H1 (cell line): Measurements from ENCODE around the gene SLC39A11. TPM values are rescaled to one million over a fixed set of nuclear protein-coding genes. Genes with fewer than 3 reads are reported as not detected.

Experiments
- CTCF ChIA-PET: fragments of 300-600 bp; sonication (Branson Sonifier 250); formaldehyde crosslinking; loops from one replicate; lab custom pipeline; 2021; ENCODE audit not compliant: partially characterized antibody; lab: Charles Lee
- POLR2A ChIA-PET: fragments of 300-600 bp; sonication (Branson Sonifier 250); formaldehyde crosslinking; loops from one replicate; lab custom pipeline; 2021; ENCODE audit warnings: inconsistent platforms; ENCODE audit not compliant: partially characterized antibody; lab: Charles Lee
- DNase-seq, 2 experiments: peaks; one replicate each; pipeline versions ENCODE4 v3.0.0 to v3.0.0-alpha.2; 2010 to 2022; ENCODE audit warnings: low spot score in 2 of 2, low read depth in 1 of 2, mixed read lengths in 1 of 2
- FAIRE-seq: peaks from 2 replicates; lab custom pipeline; 2011; peaks lifted over from hg19 to GRCh38; lab: Jason Lieb, UNC
- H2AFZ ChIP-seq: 2 replicates; pipeline ENCODE4 v1.8.1; 2012; ENCODE audit warnings: low read length, inconsistent platforms
- H2AK5ac ChIP-seq: 2 replicates; pipeline ENCODE4 v1.6.1; 2013; ENCODE audit warnings: low read depth, low read length
- H2BK120ac ChIP-seq: replicated peaks from 2 replicates; pipeline ENCODE3; 2013; ENCODE audit warnings: low read depth, low read length, inconsistent platforms
- H2BK12ac ChIP-seq: 2 replicates; pipeline ENCODE4 v1.6.1; 2013; ENCODE audit warnings: low read depth, low read length
- H2BK15ac ChIP-seq: 2 replicates; pipeline ENCODE4 v1.6.1; 2013; ENCODE audit warnings: low read length
- H2BK20ac ChIP-seq: 2 replicates; pipeline ENCODE4 v1.6.1; 2013; ENCODE audit warnings: low read length
- H2BK5ac ChIP-seq: 2 replicates; pipeline ENCODE4 v1.6.1; 2013; ENCODE audit warnings: low read depth, low read length
- H3K14ac ChIP-seq: 2 replicates; pipeline ENCODE4 v1.6.1; 2013; ENCODE audit warnings: inconsistent platforms; ENCODE audit not compliant: insufficient read length
- H3K18ac ChIP-seq: 2 replicates; pipeline ENCODE4 v1.6.1; 2013; ENCODE audit warnings: low read length; ENCODE audit errors: extremely low read depth
- H3K23ac ChIP-seq: 2 replicates; pipeline ENCODE4 v1.6.1; 2013; ENCODE audit warnings: inconsistent platforms; ENCODE audit not compliant: insufficient read length
- H3K23me2 ChIP-seq: 2 replicates; pipeline ENCODE4 v1.6.1; 2013; ENCODE audit warnings: low read depth, low read length
- H3K27ac ChIP-seq: 2 replicates; pipeline ENCODE4 v1.6.1; 2011; ENCODE audit warnings: low read depth, low read length, inconsistent platforms
- H3K27me3 ChIP-seq, 4 experiments: replicated peaks in 1 of 4; 1 replicate in 1 of 4; 2 replicates in 3 of 4; pipeline versions ENCODE4 v1.6.1 to v1.8.1; 2011 to 2013; ENCODE audit warnings: low read length in 3 of 4, mild to moderate bottlenecking in 3 of 4, inconsistent platforms in 2 of 4, mixed read lengths in 2 of 4, moderate library complexity in 1 of 4; ENCODE audit not compliant: control insufficient read depth in 3 of 4, insufficient read depth in 3 of 4; ENCODE audit errors: extremely low read depth in 1 of 4
- H3K36me3 ChIP-seq, 4 experiments: 2 replicates each; pipeline versions ENCODE4 v1.6.1 to v1.8.1; 2011 to 2013; ENCODE audit warnings: mild to moderate bottlenecking in 4 of 4, low read length in 3 of 4, moderate library complexity in 2 of 4, control low read depth in 1 of 4, inconsistent platforms in 1 of 4; ENCODE audit not compliant: insufficient read depth in 4 of 4, control insufficient read depth in 2 of 4
- H3K4ac ChIP-seq: replicated peaks from 2 replicates; pipeline ENCODE3; 2013; ENCODE audit warnings: low read length, low read depth, mixed read lengths, inconsistent platforms; ENCODE audit not compliant: insufficient read length
- H3K4me1 ChIP-seq, 4 experiments: replicated peaks in 1 of 4; 1 replicate in 1 of 4; 2 replicates in 3 of 4; pipeline versions ENCODE4 v1.6.1 to v1.8.1; 2011 to 2013; ENCODE audit warnings: low read length in 3 of 4, inconsistent platforms in 2 of 4, mixed read lengths in 1 of 4; ENCODE audit not compliant: insufficient read depth in 4 of 4, control insufficient read depth in 3 of 4
- H3K4me2 ChIP-seq, 2 experiments: 2 replicates each; pipeline versions ENCODE4 v1.6.1 to v1.8.1; 2011 to 2013; ENCODE audit warnings: low read depth in 2 of 2, low read length in 2 of 2, control low read depth in 1 of 2, inconsistent platforms in 1 of 2, mild to moderate bottlenecking in 1 of 2; ENCODE audit not compliant: insufficient read depth in 1 of 2
- H3K4me3 ChIP-seq, 4 experiments: fragments of 200-600, 300-600 bp in 1 of 4; sonication (generic), shearing (Covaris generic), sonication (Bioruptor Twin) in 1 of 4; 2 replicates each; pipeline versions ENCODE4 v1.5.1 to v1.8.1; 2011 to 2016; ENCODE audit warnings: low read length in 4 of 4, low read depth in 3 of 4, control low read depth in 2 of 4, inconsistent platforms in 2 of 4, mild to moderate bottlenecking in 2 of 4, mixed read lengths in 1 of 4, moderate library complexity in 1 of 4; ENCODE audit not compliant: insufficient read depth in 2 of 4; ENCODE audit errors: extremely low read depth in 1 of 4
- H3K56ac ChIP-seq: replicated peaks from 2 replicates; pipeline ENCODE3; 2013; ENCODE audit warnings: low read depth, mild to moderate bottlenecking, mixed read lengths, low read length, inconsistent platforms; ENCODE audit not compliant: insufficient read length
- H3K79me1 ChIP-seq: 2 replicates; pipeline ENCODE4 v1.6.1; 2013; ENCODE audit warnings: low read depth, low read length, control low read depth
- H3K79me2 ChIP-seq, 2 experiments: 2 replicates each; pipeline versions ENCODE4 v1.6.1 to v1.8.1; 2012 to 2013; ENCODE audit warnings: low read length in 2 of 2, mild to moderate bottlenecking in 2 of 2, inconsistent platforms in 1 of 2; ENCODE audit not compliant: insufficient read depth in 2 of 2, control insufficient read depth in 1 of 2
- H3K9ac ChIP-seq, 4 experiments: replicated peaks in 1 of 4; 1 replicate in 1 of 4; 2 replicates in 3 of 4; pipeline versions ENCODE4 v1.6.1 to v1.8.1; 2011 to 2013; ENCODE audit warnings: low read depth in 3 of 4, low read length in 3 of 4, control low read depth in 2 of 4, mild to moderate bottlenecking in 2 of 4, moderate library complexity in 2 of 4, inconsistent platforms in 1 of 4; ENCODE audit errors: extremely low read depth in 1 of 4
- H3K9me3 ChIP-seq, 2 experiments: 2 replicates each; pipeline versions ENCODE4 v1.6.1 to v1.8.1; 2012 to 2013; ENCODE audit warnings: mild to moderate bottlenecking in 2 of 2, moderate library complexity in 2 of 2, control low read depth in 1 of 2, inconsistent platforms in 1 of 2, low read depth in 1 of 2, low read length in 1 of 2, mixed read lengths in 1 of 2; ENCODE audit not compliant: insufficient read depth in 2 of 2
- H4K20me1 ChIP-seq, 2 experiments: replicated peaks in 1 of 2; 2 replicates each; pipeline versions ENCODE3 to v1.8.1; 2011 to 2013; ENCODE audit warnings: inconsistent platforms in 2 of 2, low read length in 2 of 2, mild to moderate bottlenecking in 1 of 2; ENCODE audit not compliant: insufficient read depth in 2 of 2, control insufficient read depth in 1 of 2
- H4K5ac ChIP-seq: 2 replicates; pipeline ENCODE4 v1.6.1; 2013; ENCODE audit warnings: low read length, low read depth, mixed read lengths, inconsistent platforms; ENCODE audit not compliant: insufficient read length
- H4K8ac ChIP-seq: 2 replicates; pipeline ENCODE4 v1.8.0; 2013; ENCODE audit warnings: mild to moderate bottlenecking, moderate library complexity, low read length, inconsistent platforms; ENCODE audit not compliant: insufficient read depth; ENCODE audit errors: extremely low read depth
- H4K91ac ChIP-seq: replicated peaks from 2 replicates; pipeline ENCODE3; 2013; ENCODE audit warnings: low read length, mixed read lengths, inconsistent platforms; ENCODE audit not compliant: insufficient read length
- CREB1 ChIP-seq: IDR thresholded peaks from 2 replicates; pipeline ENCODE4 v1.6.1; 2012; ENCODE audit warnings: inconsistent platforms
- FOSL1 ChIP-seq: IDR thresholded peaks from 2 replicates; pipeline ENCODE4 v1.6.1; 2011; ENCODE audit warnings: mild to moderate bottlenecking, low read depth, low read length, moderate library complexity; ENCODE audit not compliant: insufficient read depth
- GTF2F1 ChIP-seq: IDR thresholded peaks from 2 replicates; pipeline ENCODE4 v1.6.1; 2012; ENCODE audit warnings: low read depth, low read length, improper control_type of control experiment, borderline replicate concordance
- MAFK ChIP-seq: IDR thresholded peaks from 2 replicates; pipeline ENCODE4 v1.6.1; 2012; ENCODE audit warnings: low read depth, mild to moderate bottlenecking, improper control_type of control experiment, low read length
- RBBP5 ChIP-seq: IDR thresholded peaks from 2 replicates; pipeline ENCODE4 v1.7.1; 2012; ENCODE audit warnings: low read depth, mild to moderate bottlenecking, inconsistent platforms, low read length, moderate library complexity, borderline replicate concordance
- RFX5 ChIP-seq: IDR thresholded peaks from 2 replicates; pipeline ENCODE4 v1.6.1; 2011; ENCODE audit warnings: low read depth, low read length, improper control_type of control experiment, borderline replicate concordance
- RNF2 ChIP-seq: fragments of 200-900, 300-1000 bp; sonication (generic); IDR thresholded peaks from 2 replicates; pipeline ENCODE4 v1.7.1; 2016; ENCODE audit warnings: borderline replicate concordance, low read depth, mild to moderate bottlenecking, antibody characterized with exemption, low read length; ENCODE audit not compliant: poor library complexity, severe bottlenecking; ENCODE audit errors: missing control alignments
- SAP30 ChIP-seq: fragments of 300-600 bp; sonication (generic); IDR thresholded peaks from 2 replicates; pipeline ENCODE4 v1.7.1; 2012; ENCODE audit warnings: low read length, moderate library complexity, mild to moderate bottlenecking, inconsistent platforms; ENCODE audit not compliant: insufficient read depth, insufficient replicate concordance
- SIX5 ChIP-seq: IDR thresholded peaks from 2 replicates; pipeline ENCODE4 v1.6.1; 2011; ENCODE audit warnings: mild to moderate bottlenecking, low read depth, low read length
- TAF1 ChIP-seq: IDR thresholded peaks from 2 replicates; pipeline ENCODE4 v1.6.1; 2011; ENCODE audit warnings: mild to moderate bottlenecking, low read depth, low read length
- TAF7 ChIP-seq: optimal IDR thresholded peaks from 2 replicates; pipeline ENCODE3; 2011; ENCODE audit warnings: low read depth, mild to moderate bottlenecking, inconsistent platforms, low read length, moderate library complexity, borderline replicate concordance
- WGBS, 2 experiments: shearing (Covaris generic) in 1 of 2; methylation state at CpG; one replicate each; pipeline versions ENCODE4 v1.1.6 to v1.1.7; 2013 to 2015; ENCODE audit warnings: low lambda C conversion rate in 2 of 2, mixed read lengths in 2 of 2, inconsistent platforms in 1 of 2, low coverage in 1 of 2, missing lambda C conversion rate in 1 of 2; ENCODE audit not compliant: insufficient replicate concordance in 2 of 2, insufficient coverage in 1 of 2, insufficient read length in 1 of 2; ENCODE audit errors: extremely low coverage in 1 of 2, missing lambda C conversion rate in 1 of 2; 5-methylcytosine and 5-hydroxymethylcytosine counted together
- polyA plus RNA-seq, 7 experiments: library from polyadenylated mRNA; depleted of rRNA in 3 of 7; stranded (reverse) in 5 of 7; unstranded in 2 of 7; fragments of >200 nt in 5 of 7; fragments of 200-250 nt in 2 of 7; gene quantifications; 1 replicate in 5 of 7; 2 replicates in 1 of 7; 4 replicates in 1 of 7; pipeline versions ENCODE4 v1.2.1 to v1.2.3, GENCODE V29; 2011 to 2013; ENCODE audit warnings: missing spikeins in 2 of 7, mixed read lengths in 2 of 7
- total RNA-seq: library from RNA; stranded (reverse); fragmentation: NEBNext Ultra II Directional; extraction: Animal tissue kit (Norgen Biotek cat#: 25700); gene quantifications from 2 replicates; pipeline ENCODE4 v1.2.1, GENCODE V29; 2021
- TF ChIP-seq, protein P1 (sequence below): IDR thresholded peaks from 2 replicates; pipeline ENCODE4 v1.6.1; 2011; ENCODE audit warnings: low read length, improper control_type of control experiment

The SLC39A11 gene
- total and polyA plus RNA-seq, 2 of the 8 experiments (the other 6 are each of a cell fraction or from before 2014, with no cell fraction given) = 12.2 to 19.6 TPM

DNA sequence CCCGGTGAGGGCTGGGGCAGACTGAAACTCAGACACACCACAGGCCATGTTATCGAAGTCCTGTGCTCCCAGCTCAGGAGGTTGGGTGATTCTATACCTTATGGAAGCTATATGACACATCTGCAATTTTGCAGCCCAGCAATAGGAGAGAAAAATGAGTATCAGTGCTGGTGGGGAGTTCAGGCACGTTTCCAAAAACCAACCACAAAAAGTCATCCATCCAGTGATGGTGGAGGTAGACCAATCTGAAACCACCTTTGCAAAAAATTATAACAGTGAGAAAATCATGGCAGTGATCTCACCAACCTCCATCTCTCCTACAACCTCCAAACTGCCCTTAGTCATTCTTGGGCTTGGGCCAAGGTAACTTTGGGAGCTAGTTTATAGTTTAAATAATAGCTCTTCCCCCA is 327.9 kb downstream of the SLC39A11 start:
- Histone ChIP-seq H2BK12ac (no peak overlapping the region), H3K9ac (no peak overlapping the region), H2AFZ (no peak overlapping the region), H3K79me2 (no peaks in the 10 kb centered on the region), H2BK15ac (no peak overlapping the region), H3K27ac (no peak overlapping the region), H3K14ac (no peak overlapping the region), H2BK5ac (no peak overlapping the region), H3K27me3 (peaks cover 0 to 6% (median 4%) of the 10 kb centered on the region in 4 experiments; a peak in 5 of 7 replicates), H4K91ac (no peak overlapping the region), H2BK120ac (no peak overlapping the region), H3K9me3 (peaks cover 10 to 18% of the 10 kb centered on the region in 2 experiments), H3K4ac (no peak overlapping the region), H3K18ac (no peak overlapping the region), H3K4me2 (no peak overlapping the region), H4K5ac (no peak overlapping the region), H3K79me1 (no peaks in the 10 kb centered on the region), H4K20me1 (no peaks in the 10 kb centered on the region), H3K4me1 (no peaks in the 10 kb centered on the region), H2BK20ac (no peak overlapping the region), H3K36me3 (no peaks in the 10 kb centered on the region), H3K23me2 (no peaks in the 10 kb centered on the region), H2AK5ac (no peak overlapping the region), H3K56ac (no peak overlapping the region), H3K4me3 (no peak overlapping the region), H4K8ac (no peak overlapping the region), H3K23ac (no peak overlapping the region)
- ChIA-PET POLR2A (no interaction called here), CTCF (interaction anchor here (1.0 to 2.4 kb wide), 4 partner anchors 10 to 493 kb away, joined by 3 to 11 read pairs (median 3); no protein-coding TSS in a partner anchor)
- WGBS, 2 experiments = 87% methylated on average over 3 of the region's 3 CpGs; no CpG with 5 or more reads in 1 of the 2 experiments
- FAIRE-seq (no peak), DNase-seq (no peak)
- TF ChIP-seq TAF1 = no peak
- TF ChIP-seq CREB1 = no peak
- no peak for TF ChIP-seq TAF7
- no peak for TF ChIP-seq RFX5
- TF ChIP-seq SAP30 = no peak
- TF ChIP-seq MAFK = no peak
- no peak for TF ChIP-seq RBBP5
- TF ChIP-seq GTF2F1 = no peak
- no peak for TF ChIP-seq SIX5
- no peak for TF ChIP-seq RNF2
- no peak for TF ChIP-seq FOSL1
- TF ChIP-seq, protein P1, sequence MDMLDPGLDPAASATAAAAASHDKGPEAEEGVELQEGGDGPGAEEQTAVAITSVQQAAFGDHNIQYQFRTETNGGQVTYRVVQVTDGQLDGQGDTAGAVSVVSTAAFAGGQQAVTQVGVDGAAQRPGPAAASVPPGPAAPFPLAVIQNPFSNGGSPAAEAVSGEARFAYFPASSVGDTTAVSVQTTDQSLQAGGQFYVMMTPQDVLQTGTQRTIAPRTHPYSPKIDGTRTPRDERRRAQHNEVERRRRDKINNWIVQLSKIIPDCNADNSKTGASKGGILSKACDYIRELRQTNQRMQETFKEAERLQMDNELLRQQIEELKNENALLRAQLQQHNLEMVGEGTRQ = no peak
